ENCODE data around the gene INTS11.

GRCh38 chr1:1367315-1367714 lies 42.9 kb upstream of the INTS11 start:
- TF ChIP-seq, protein P1, sequence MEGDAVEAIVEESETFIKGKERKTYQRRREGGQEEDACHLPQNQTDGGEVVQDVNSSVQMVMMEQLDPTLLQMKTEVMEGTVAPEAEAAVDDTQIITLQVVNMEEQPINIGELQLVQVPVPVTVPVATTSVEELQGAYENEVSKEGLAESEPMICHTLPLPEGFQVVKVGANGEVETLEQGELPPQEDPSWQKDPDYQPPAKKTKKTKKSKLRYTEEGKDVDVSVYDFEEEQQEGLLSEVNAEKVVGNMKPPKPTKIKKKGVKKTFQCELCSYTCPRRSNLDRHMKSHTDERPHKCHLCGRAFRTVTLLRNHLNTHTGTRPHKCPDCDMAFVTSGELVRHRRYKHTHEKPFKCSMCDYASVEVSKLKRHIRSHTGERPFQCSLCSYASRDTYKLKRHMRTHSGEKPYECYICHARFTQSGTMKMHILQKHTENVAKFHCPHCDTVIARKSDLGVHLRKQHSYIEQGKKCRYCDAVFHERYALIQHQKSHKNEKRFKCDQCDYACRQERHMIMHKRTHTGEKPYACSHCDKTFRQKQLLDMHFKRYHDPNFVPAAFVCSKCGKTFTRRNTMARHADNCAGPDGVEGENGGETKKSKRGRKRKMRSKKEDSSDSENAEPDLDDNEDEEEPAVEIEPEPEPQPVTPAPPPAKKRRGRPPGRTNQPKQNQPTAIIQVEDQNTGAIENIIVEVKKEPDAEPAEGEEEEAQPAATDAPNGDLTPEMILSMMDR (IDR thresholded peaks at IDR 0.05) = no peak
- TF ChIP-seq POLR2A (IDR thresholded peaks at IDR 0.05) = no peak
